NT2/D1 (cell line): ENCODE data around the gene RBPMS2.

ENCODE experiments used
- YY1 ChIP-seq: IDR thresholded peaks from 2 replicates; pipeline ENCODE4 v1.6.1; 2011; ENCODE audit not compliant: insufficient read length, insufficient read depth
- ZNF274 ChIP-seq: IDR thresholded peaks from 2 replicates; pipeline ENCODE4 v1.6.1; 2011; ENCODE audit warnings: mild to moderate bottlenecking, low read depth, low read length

GRCh38 chr15:64696481-64696880 is 78.9 kb downstream of the RBPMS2 start:
- TF ChIP-seq ZNF274: no peak
- TF ChIP-seq YY1: no peak
